Astrocyte (in vitro differentiated cells and primary cell): Measurements from ENCODE around the gene CHST15. TPM values are rescaled to one million over a fixed set of nuclear protein-coding genes. Genes with fewer than 3 reads are reported as not detected.

Source experiments
- DNase-seq: peaks from one replicate; pipeline ENCODE4 v3.0.0-alpha.2; 2010; ENCODE audit warnings: low read depth
- FAIRE-seq: peaks from 2 replicates; lab custom pipeline; 2011; peaks lifted over from hg19 to GRCh38; lab: Jason Lieb, UNC
- H2AFZ ChIP-seq: 2 replicates; pipeline ENCODE4 v1.6.0; 2012; ENCODE audit warnings: low read depth, low read length, inconsistent platforms
- H3K27ac ChIP-seq: 2 replicates; pipeline ENCODE4 v1.5.1; 2011; ENCODE audit warnings: low read depth, low read length, inconsistent platforms
- H3K27me3 ChIP-seq: 2 replicates; pipeline ENCODE4 v1.6.0; 2011; ENCODE audit warnings: low read length, inconsistent platforms; ENCODE audit not compliant: insufficient read depth
- H3K36me3 ChIP-seq: 2 replicates; pipeline ENCODE4 v1.5.1; 2011; ENCODE audit warnings: low read length, inconsistent platforms; ENCODE audit not compliant: insufficient read depth
- H3K4me1 ChIP-seq: 2 replicates; pipeline ENCODE4 v1.5.1; 2011; ENCODE audit warnings: low read length, inconsistent platforms; ENCODE audit not compliant: insufficient read depth
- H3K4me2 ChIP-seq: 2 replicates; pipeline ENCODE4 v1.6.0; 2012; ENCODE audit warnings: low read length, inconsistent platforms
- H3K4me3 ChIP-seq: 2 replicates; pipeline ENCODE4 v1.5.1; 2011; ENCODE audit warnings: low read depth, mild to moderate bottlenecking, low read length, inconsistent platforms; ENCODE audit not compliant: insufficient read depth
- H3K79me2 ChIP-seq: 2 replicates; pipeline ENCODE4 v1.6.0; 2012; ENCODE audit warnings: mild to moderate bottlenecking, low read length, inconsistent platforms; ENCODE audit not compliant: insufficient read depth
- H3K9ac ChIP-seq: 2 replicates; pipeline ENCODE4 v1.6.0; 2012; ENCODE audit warnings: mild to moderate bottlenecking, low read length, inconsistent platforms
- H3K9me3 ChIP-seq: 2 replicates; pipeline ENCODE4 v1.5.1; 2012; ENCODE audit warnings: low read depth, mild to moderate bottlenecking, low read length, inconsistent platforms; ENCODE audit not compliant: insufficient read depth
- H4K20me1 ChIP-seq: 2 replicates; pipeline ENCODE4 v1.6.0; 2012; ENCODE audit warnings: low read length, inconsistent platforms; ENCODE audit not compliant: insufficient read depth
- H3K27ac Mint-ChIP-seq: one replicate; pipeline ENCODE4 v1.8.0; 2021; ENCODE audit warnings: mild to moderate bottlenecking, mixed read lengths; ENCODE audit not compliant: unreplicated experiment
- H3K27me3 Mint-ChIP-seq: one replicate; pipeline ENCODE4 v1.8.0; 2021; ENCODE audit warnings: low read depth, mixed read lengths; ENCODE audit not compliant: unreplicated experiment
- H3K36me3 Mint-ChIP-seq: one replicate; pipeline ENCODE4 v1.8.0; 2021; ENCODE audit warnings: low read depth, mixed read lengths; ENCODE audit not compliant: unreplicated experiment
- H3K4me1 Mint-ChIP-seq: one replicate; pipeline ENCODE4 v1.8.0; 2021; ENCODE audit warnings: low read depth, mixed read lengths; ENCODE audit not compliant: unreplicated experiment
- H3K4me3 Mint-ChIP-seq: one replicate; pipeline ENCODE4 v1.8.0; 2021; ENCODE audit warnings: mild to moderate bottlenecking, moderate library complexity, mixed read lengths; ENCODE audit not compliant: unreplicated experiment
- H3K9me3 Mint-ChIP-seq: one replicate; pipeline ENCODE4 v1.8.0; 2021; ENCODE audit warnings: mild to moderate bottlenecking, mixed read lengths; ENCODE audit not compliant: unreplicated experiment
- CTCF ChIP-seq: IDR thresholded peaks from 2 replicates; pipeline ENCODE4 v1.5.1; 2011; ENCODE audit warnings: low read depth, mild to moderate bottlenecking, inconsistent platforms, low read length, moderate library complexity; ENCODE audit not compliant: insufficient read depth
- EZH2 ChIP-seq: IDR thresholded peaks from 2 replicates; pipeline ENCODE4 v1.6.1; 2012; ENCODE audit warnings: mild to moderate bottlenecking, low read length, inconsistent platforms; ENCODE audit not compliant: insufficient read depth
- total RNA-seq: library from RNA; stranded (reverse); gene quantifications from 2 replicates; pipeline ENCODE4 v1.2.1, GENCODE V29; 2021

CHST15 gene
- total RNA-seq, 1 donor from 2014 or later = 20.6 TPM

GRCh38 chr10:124011464-124011863, 81.9 kb downstream of the CHST15 start:
- Histone ChIP-seq H3K36me3 (no peaks in the 10 kb centered on the region), H3K79me2 (no peaks in the 10 kb centered on the region), H3K27me3 (peaks cover 5% of the 10 kb centered on the region), H4K20me1 (no peaks in the 10 kb centered on the region), H3K9me3 (peaks cover 5% of the 10 kb centered on the region), H3K4me3 (no peak overlapping the region), H3K4me2 (no peak overlapping the region), H3K4me1 (no peaks in the 10 kb centered on the region), H3K9ac (no peak overlapping the region), H2AFZ (no peak overlapping the region), H3K27ac (no peak overlapping the region)
- TF ChIP-seq EZH2 = no peak
- TF ChIP-seq CTCF = no peak
- H3K4me1 Mint-ChIP-seq = peaks cover 11% of the 10 kb centered on the region
- H3K27ac Mint-ChIP-seq = no peak overlapping the region
- no peak for FAIRE-seq
- H3K9me3 Mint-ChIP-seq = peaks cover 9% of the 10 kb centered on the region
- H3K36me3 Mint-ChIP-seq = peaks cover 32% of the 10 kb centered on the region
- H3K27me3 Mint-ChIP-seq = peaks cover 11% of the 10 kb centered on the region
- no peak overlapping the region for H3K4me3 Mint-ChIP-seq
- DNase-seq = no peak

GRCh38 chr10:124010563-124011131, 82.8 kb downstream of the CHST15 start:
- H3K9me3 ChIP-seq = peaks cover 5% of the 10 kb centered on the region
- H2AFZ ChIP-seq = no peak overlapping the region
- no peak overlapping the region for H3K27ac ChIP-seq
- no peak overlapping the region for H3K27ac Mint-ChIP-seq
- H3K9ac ChIP-seq = no peak overlapping the region
- no peaks in the 10 kb centered on the region for H3K36me3 ChIP-seq
- no peak for FAIRE-seq
- peaks cover 5% of the 10 kb centered on the region for H3K27me3 ChIP-seq
- no peaks in the 10 kb centered on the region for H3K79me2 ChIP-seq
- no peak for DNase-seq
- H4K20me1 ChIP-seq = no peaks in the 10 kb centered on the region
- H3K27me3 Mint-ChIP-seq = peaks cover 13% of the 10 kb centered on the region
- H3K4me1 ChIP-seq = no peaks in the 10 kb centered on the region
- TF ChIP-seq EZH2 (no peak), CTCF (no peak)
- no peak overlapping the region for H3K4me2 ChIP-seq
- H3K4me3 Mint-ChIP-seq = no peak overlapping the region
- H3K4me1 Mint-ChIP-seq = peaks cover 11% of the 10 kb centered on the region
- H3K36me3 Mint-ChIP-seq = peaks cover 31% of the 10 kb centered on the region
- H3K4me3 ChIP-seq = no peak overlapping the region
- peaks cover 9% of the 10 kb centered on the region for H3K9me3 Mint-ChIP-seq

DNA sequence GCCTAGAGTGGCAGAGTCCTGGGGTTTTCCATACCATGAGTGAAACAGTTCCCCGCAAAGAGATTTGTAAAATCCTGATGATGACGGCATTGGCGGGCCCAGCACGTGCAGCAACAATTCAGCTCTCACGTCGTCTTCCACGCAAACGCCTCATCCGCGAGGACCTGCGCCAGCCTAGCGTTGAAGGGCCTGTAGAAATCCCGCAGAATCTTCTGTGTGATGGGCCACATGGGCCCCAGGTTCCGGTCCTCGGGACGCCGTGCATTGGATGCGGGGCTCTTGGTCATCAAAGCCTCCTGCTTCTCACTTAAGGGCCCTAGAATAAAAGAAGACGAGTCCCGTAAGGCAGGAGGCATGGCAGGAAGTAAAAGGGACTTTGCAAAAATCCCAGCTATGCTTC, 83.4 kb downstream of the CHST15 start:
- Mint-ChIP-seq H3K4me1 (peaks cover 11% of the 10 kb centered on the region), H3K27me3 (peaks cover 15% of the 10 kb centered on the region), H3K4me3 (no peak overlapping the region), H3K36me3 (peaks cover 27% of the 10 kb centered on the region), H3K27ac (no peak overlapping the region), H3K9me3 (peaks cover 9% of the 10 kb centered on the region)
- no peak overlapping the region for H2AFZ ChIP-seq
- no peaks in the 10 kb centered on the region for H3K36me3 ChIP-seq
- no peak overlapping the region for H3K4me3 ChIP-seq
- FAIRE-seq = no peak
- no peak overlapping the region for H3K27ac ChIP-seq
- no peak overlapping the region for H3K9ac ChIP-seq
- H3K79me2 ChIP-seq = no peaks in the 10 kb centered on the region
- TF ChIP-seq CTCF = no peak
- TF ChIP-seq EZH2 = no peak
- peaks cover 5% of the 10 kb centered on the region for H3K27me3 ChIP-seq
- no peak for DNase-seq
- no peaks in the 10 kb centered on the region for H3K4me1 ChIP-seq
- H3K9me3 ChIP-seq = peaks cover 5% of the 10 kb centered on the region
- H3K4me2 ChIP-seq = no peak overlapping the region
- H4K20me1 ChIP-seq = no peaks in the 10 kb centered on the region
